Neural cell (in vitro differentiated cells): ENCODE results near the gene IGF2BP3. TPM values are rescaled to one million over a fixed set of nuclear protein-coding genes. Genes with fewer than 3 reads are reported as not detected.

Experiments used
- H2AFZ ChIP-seq: fragments of 200-600, 300-800 bp; sonication (generic), shearing (Covaris generic); 2 replicates; pipeline ENCODE4 v1.6.0; 2014; ENCODE audit warnings: low read depth, mild to moderate bottlenecking, antibody characterized with exemption, low read length, moderate library complexity
- H3F3A ChIP-seq: fragments of 200-600 bp; shearing (Covaris generic); 2 replicates; pipeline ENCODE4 v1.6.1; 2016; ENCODE audit warnings: mild to moderate bottlenecking, moderate library complexity, mixed read lengths, antibody characterized with exemption, low read length; ENCODE audit not compliant: insufficient read depth, poor library complexity, severe bottlenecking
- H3K27ac ChIP-seq: fragments of 200-600, 300-800 bp; sonication (generic), shearing (Covaris generic); 2 replicates; pipeline ENCODE4 v1.5.1; 2014; ENCODE audit warnings: mild to moderate bottlenecking, low read length, moderate library complexity
- H3K27me3 ChIP-seq: fragments of 300-800, 200-600 bp; sonication (generic), shearing (Covaris generic); 2 replicates; pipeline ENCODE4 v1.6.0; 2014; ENCODE audit warnings: mild to moderate bottlenecking, low read depth, low read length, moderate library complexity; ENCODE audit not compliant: insufficient read depth
- H3K36me3 ChIP-seq: fragments of 300-800, 200-600 bp; sonication (generic), shearing (Covaris generic); 2 replicates; pipeline ENCODE4 v1.5.1; 2014; ENCODE audit warnings: mild to moderate bottlenecking, antibody characterized with exemption, low read length, moderate library complexity; ENCODE audit not compliant: insufficient read depth
- H3K4me2 ChIP-seq: fragments of 300-800, 200-600 bp; sonication (generic), shearing (Covaris generic); 2 replicates; pipeline ENCODE4 v1.6.0; 2014; ENCODE audit warnings: mild to moderate bottlenecking, low read length
- H3K4me3 ChIP-seq: fragments of 300-800, 200-600 bp; sonication (generic), shearing (Covaris generic); 2 replicates; pipeline ENCODE4 v1.5.1; 2014; ENCODE audit warnings: mild to moderate bottlenecking, low read length, moderate library complexity
- H3K79me2 ChIP-seq: fragments of 200-600 bp; shearing (Covaris generic); replicated peaks from 2 replicates; pipeline ENCODE4 v1.6.0; 2014; ENCODE audit warnings: mild to moderate bottlenecking, low read length, moderate library complexity; ENCODE audit not compliant: insufficient read depth
- H3K9ac ChIP-seq: fragments of 300-800, 200-600 bp; sonication (generic), shearing (Covaris generic); 2 replicates; pipeline ENCODE4 v1.6.1; 2016; ENCODE audit warnings: mild to moderate bottlenecking, low read length, mixed read lengths
- H3K9me2 ChIP-seq: fragments of 200-600 bp; shearing (Covaris generic); 2 replicates; pipeline ENCODE4 v1.6.1; 2016; ENCODE audit warnings: mild to moderate bottlenecking, low read length, mixed read lengths; ENCODE audit not compliant: insufficient read depth
- H3K9me3 ChIP-seq: fragments of 200-600, 300-800 bp; sonication (generic), shearing (Covaris generic); 2 replicates; pipeline ENCODE4 v1.6.1; 2016; ENCODE audit warnings: mild to moderate bottlenecking, mixed run types, low read length, moderate library complexity, mixed read lengths
- H4K20me1 ChIP-seq: fragments of 200-600 bp; shearing (Covaris generic); 2 replicates; pipeline ENCODE4 v1.6.1; 2016; ENCODE audit warnings: mild to moderate bottlenecking, mixed run types; ENCODE audit not compliant: insufficient read depth
- EP300 ChIP-seq: fragments of 450-650 bp; conservative IDR thresholded peaks from 2 replicates; pipeline ENCODE4 v1.6.1; 2014; ENCODE audit warnings: antibody characterized with exemption, mild to moderate bottlenecking, moderate library complexity; ENCODE audit not compliant: poor library complexity, severe bottlenecking
- EZH2 ChIP-seq: fragments of 200-600, 300-800 bp; shearing (Covaris generic), sonication (generic); IDR thresholded peaks from 2 replicates; pipeline ENCODE4 v1.6.1; 2014; ENCODE audit warnings: antibody characterized with exemption, low read length, borderline replicate concordance, mild to moderate bottlenecking; ENCODE audit not compliant: insufficient read depth, poor library complexity, severe bottlenecking
- MXI1 ChIP-seq: fragments of 450-650 bp; conservative IDR thresholded peaks from 2 replicates; pipeline ENCODE4 v1.6.1; 2014; ENCODE audit warnings: antibody characterized with exemption, mild to moderate bottlenecking; ENCODE audit not compliant: poor library complexity, severe bottlenecking
- POLR2AphosphoS5 ChIP-seq: IDR thresholded peaks from 2 replicates; pipeline ENCODE4 v1.6.1; 2012
- RAD21 ChIP-seq: fragments of 450-650 bp; conservative IDR thresholded peaks from 2 replicates; pipeline ENCODE4 v1.6.1; 2014; ENCODE audit warnings: antibody characterized with exemption, mild to moderate bottlenecking, moderate library complexity
- REST ChIP-seq: IDR thresholded peaks from 2 replicates; pipeline ENCODE4 v1.6.1; 2012; ENCODE audit warnings: borderline replicate concordance
- SMC3 ChIP-seq: fragments of 450-650 bp; conservative IDR thresholded peaks from 2 replicates; pipeline ENCODE4 v1.6.1; 2014; ENCODE audit warnings: antibody characterized with exemption, mild to moderate bottlenecking, moderate library complexity; ENCODE audit not compliant: poor library complexity
- TAF1 ChIP-seq: IDR thresholded peaks from 2 replicates; pipeline ENCODE4 v1.6.1; 2012; ENCODE audit warnings: low read depth
- polyA plus RNA-seq: library from polyadenylated mRNA; depleted of rRNA; stranded (reverse); fragments of >200 nt; gene quantifications from 2 replicates; pipeline ENCODE4 v1.2.3, GENCODE V29; 2014
- TF ChIP-seq, protein P1 (sequence below): fragments of 450-650 bp; IDR thresholded peaks from 2 replicates; pipeline ENCODE4 v1.5.1; 2014; ENCODE audit warnings: antibody characterized with exemption, mild to moderate bottlenecking, moderate library complexity; ENCODE audit not compliant: poor library complexity, severe bottlenecking

IGF2BP3 gene
- polyA plus RNA-seq, 1 donor from 2014 or later: 29.6 TPM

GRCh38 chr7:23273141-23273599, 197.1 kb downstream of the IGF2BP3 start:
- Histone ChIP-seq H4K20me1 (no peaks in the 10 kb centered on the region), H3K9ac (no peak overlapping the region), H3K9me2 (no peaks in the 10 kb centered on the region), H3K4me3 (no peak overlapping the region), H3K27ac (no peak overlapping the region), H3K9me3 (no peaks in the 10 kb centered on the region), H2AFZ (no peak overlapping the region), H3K27me3 (no peaks in the 10 kb centered on the region), H3F3A (no peaks in the 10 kb centered on the region), H3K79me2 (no peaks in the 10 kb centered on the region), H3K36me3 (no peaks in the 10 kb centered on the region), H3K4me2 (no peak overlapping the region)
- TF ChIP-seq EP300: no peak
- TF ChIP-seq TAF1: no peak
- TF ChIP-seq, protein P1, sequence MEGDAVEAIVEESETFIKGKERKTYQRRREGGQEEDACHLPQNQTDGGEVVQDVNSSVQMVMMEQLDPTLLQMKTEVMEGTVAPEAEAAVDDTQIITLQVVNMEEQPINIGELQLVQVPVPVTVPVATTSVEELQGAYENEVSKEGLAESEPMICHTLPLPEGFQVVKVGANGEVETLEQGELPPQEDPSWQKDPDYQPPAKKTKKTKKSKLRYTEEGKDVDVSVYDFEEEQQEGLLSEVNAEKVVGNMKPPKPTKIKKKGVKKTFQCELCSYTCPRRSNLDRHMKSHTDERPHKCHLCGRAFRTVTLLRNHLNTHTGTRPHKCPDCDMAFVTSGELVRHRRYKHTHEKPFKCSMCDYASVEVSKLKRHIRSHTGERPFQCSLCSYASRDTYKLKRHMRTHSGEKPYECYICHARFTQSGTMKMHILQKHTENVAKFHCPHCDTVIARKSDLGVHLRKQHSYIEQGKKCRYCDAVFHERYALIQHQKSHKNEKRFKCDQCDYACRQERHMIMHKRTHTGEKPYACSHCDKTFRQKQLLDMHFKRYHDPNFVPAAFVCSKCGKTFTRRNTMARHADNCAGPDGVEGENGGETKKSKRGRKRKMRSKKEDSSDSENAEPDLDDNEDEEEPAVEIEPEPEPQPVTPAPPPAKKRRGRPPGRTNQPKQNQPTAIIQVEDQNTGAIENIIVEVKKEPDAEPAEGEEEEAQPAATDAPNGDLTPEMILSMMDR: peak; percentile 45
- TF ChIP-seq RAD21: peak; percentile 20
- TF ChIP-seq SMC3: peak; percentile 22

DNA sequence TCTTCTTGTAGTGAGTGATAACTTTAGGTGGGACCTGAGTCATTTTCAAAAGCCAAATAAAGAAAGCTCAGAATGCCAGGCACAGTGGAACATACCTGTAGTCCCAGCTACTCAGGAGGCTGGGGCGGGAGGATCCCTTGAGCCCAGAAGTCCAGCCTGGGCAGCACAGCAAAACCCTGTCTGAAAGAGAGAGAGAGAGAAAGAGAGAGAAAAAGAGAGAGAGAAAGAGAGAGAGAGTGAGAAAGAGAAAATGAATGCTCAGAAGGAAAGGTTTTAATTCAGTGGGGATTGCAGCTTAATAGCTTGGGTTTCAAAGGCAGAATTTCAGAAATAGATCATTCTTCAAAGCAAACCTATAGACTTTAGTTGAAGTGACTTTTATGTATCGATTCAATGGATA, 198.0 kb downstream of the IGF2BP3 start:
- Histone ChIP-seq H3K9me3 (no peaks in the 10 kb centered on the region), H3K9ac (no peak overlapping the region), H3F3A (no peaks in the 10 kb centered on the region), H4K20me1 (no peaks in the 10 kb centered on the region), H3K27ac (no peak overlapping the region), H3K4me2 (no peak overlapping the region), H3K9me2 (no peaks in the 10 kb centered on the region), H3K27me3 (no peaks in the 10 kb centered on the region), H3K4me3 (no peak overlapping the region), H3K79me2 (no peaks in the 10 kb centered on the region), H3K36me3 (no peaks in the 10 kb centered on the region), H2AFZ (no peak overlapping the region)
- TF ChIP-seq SMC3: no peak
- TF ChIP-seq REST: no peak
- no peak for TF ChIP-seq EZH2
- no peak for TF ChIP-seq POLR2AphosphoS5
- no peak for TF ChIP-seq MXI1
- TF ChIP-seq TAF1: no peak
- TF ChIP-seq EP300: no peak
- no peak for TF ChIP-seq RAD21
- TF ChIP-seq, protein P1: no peak
